Activated naive CD4-positive, alpha-beta T cell (primary cell): ENCODE results near the gene RNF41.

Source experiments
- DNase-seq, 4 experiments: peaks; one replicate each; lab custom pipeline; 2025; lab: John Stamatoyannopoulos, UW

The RNF41 gene

DNA sequence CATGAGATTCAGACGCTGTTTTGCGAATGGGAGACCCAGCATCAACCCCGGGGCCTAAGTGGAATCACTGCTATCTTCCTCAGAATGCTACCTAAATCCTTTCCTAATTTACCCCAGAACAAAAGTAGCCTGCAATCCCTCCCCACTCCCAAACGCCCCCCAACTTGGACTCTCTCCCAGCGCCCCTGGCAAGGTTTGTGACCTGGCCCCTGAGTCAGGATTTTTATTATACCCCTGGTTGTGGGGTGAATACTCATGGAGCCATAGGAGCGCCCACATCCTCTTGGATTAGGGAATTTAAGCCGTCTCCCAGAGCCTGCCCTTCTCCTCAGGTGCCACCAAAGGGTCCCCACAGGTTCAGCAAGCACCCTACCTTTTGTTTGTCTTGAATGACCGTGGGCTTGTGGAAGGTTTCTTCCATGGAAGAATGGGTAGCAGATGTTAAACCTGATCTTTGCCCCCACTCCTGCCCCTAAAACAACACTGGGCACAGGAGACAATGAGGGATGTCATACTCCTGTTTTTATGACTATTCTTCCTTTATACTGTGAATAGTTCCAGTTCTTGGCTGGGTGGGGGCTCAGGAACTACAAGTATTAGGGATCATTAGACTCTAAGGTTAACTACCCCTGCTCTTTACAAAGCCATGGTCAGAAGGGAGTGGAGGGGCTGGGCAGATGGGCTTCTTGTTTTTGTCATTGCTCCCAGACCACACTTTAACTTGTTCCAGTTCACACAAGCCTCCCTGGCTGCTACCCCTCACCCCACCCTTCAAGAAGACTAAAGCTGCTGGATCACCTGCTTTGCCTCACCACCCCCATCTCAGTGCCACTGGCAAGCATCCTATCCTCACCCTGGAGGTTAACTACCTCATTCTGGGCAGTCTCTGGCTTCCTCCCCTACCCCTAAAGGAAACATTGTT lies 68.7 kb downstream of the RNF41 start:
- no peak for DNase-seq
